SJSA1 (cell line): ENCODE measurements around the gene ZNF561. TPM values are rescaled to one million over a fixed set of nuclear protein-coding genes. Genes with fewer than 3 reads are reported as not detected.
"Not testable (repeated sequence)": the region's sequence is repeated elsewhere in the genome, so short reads cannot be mapped to it uniquely, and the experiment has no call there.

Experiments used
- DNase-seq, 2 experiments: peaks; one replicate each; pipeline ENCODE4 v3.0.0-alpha.2; 2015 to 2020; ENCODE audit warnings: low spot score in 2 of 2, low read depth in 1 of 2
- H3K27ac ChIP-seq: fragments of 250-450 bp; sonication (Bioruptor Pico); 2 replicates; pipeline ENCODE4 v1.5.1; 2020; ENCODE audit warnings: mild to moderate bottlenecking, moderate library complexity
- H3K27me3 ChIP-seq: fragments of 250-450 bp; sonication (Bioruptor Pico); replicated peaks from 2 replicates; pipeline ENCODE4 v1.5.1; 2020; ENCODE audit warnings: mild to moderate bottlenecking, moderate library complexity
- H3K36me3 ChIP-seq: fragments of 250-450 bp; sonication (Bioruptor Pico); 2 replicates; pipeline ENCODE4 v1.5.1; 2020; ENCODE audit warnings: mild to moderate bottlenecking
- H3K4me1 ChIP-seq: fragments of 250-450 bp; sonication (Bioruptor Pico); replicated peaks from 2 replicates; pipeline ENCODE4 v1.6.1; 2021; ENCODE audit warnings: mild to moderate bottlenecking
- H3K4me3 ChIP-seq: fragments of 250-450 bp; sonication (Bioruptor Pico); 2 replicates; pipeline ENCODE4 v1.5.1; 2020; ENCODE audit warnings: mild to moderate bottlenecking
- H3K9me3 ChIP-seq: fragments of 250-450 bp; sonication (Bioruptor Pico); replicated peaks from 2 replicates; pipeline ENCODE4 v1.5.1; 2020; ENCODE audit warnings: mild to moderate bottlenecking
- total RNA-seq: library from RNA; depleted of rRNA; stranded (reverse); fragments of >200 nt; shearing (Covaris generic); gene quantifications from 2 replicates; pipeline ENCODE4 v1.2.3, GENCODE V29; 2014; rRNA removed

The ZNF561 gene
- 9.8 and 14.5 TPM in 2 replicates for total RNA-seq

DNA sequence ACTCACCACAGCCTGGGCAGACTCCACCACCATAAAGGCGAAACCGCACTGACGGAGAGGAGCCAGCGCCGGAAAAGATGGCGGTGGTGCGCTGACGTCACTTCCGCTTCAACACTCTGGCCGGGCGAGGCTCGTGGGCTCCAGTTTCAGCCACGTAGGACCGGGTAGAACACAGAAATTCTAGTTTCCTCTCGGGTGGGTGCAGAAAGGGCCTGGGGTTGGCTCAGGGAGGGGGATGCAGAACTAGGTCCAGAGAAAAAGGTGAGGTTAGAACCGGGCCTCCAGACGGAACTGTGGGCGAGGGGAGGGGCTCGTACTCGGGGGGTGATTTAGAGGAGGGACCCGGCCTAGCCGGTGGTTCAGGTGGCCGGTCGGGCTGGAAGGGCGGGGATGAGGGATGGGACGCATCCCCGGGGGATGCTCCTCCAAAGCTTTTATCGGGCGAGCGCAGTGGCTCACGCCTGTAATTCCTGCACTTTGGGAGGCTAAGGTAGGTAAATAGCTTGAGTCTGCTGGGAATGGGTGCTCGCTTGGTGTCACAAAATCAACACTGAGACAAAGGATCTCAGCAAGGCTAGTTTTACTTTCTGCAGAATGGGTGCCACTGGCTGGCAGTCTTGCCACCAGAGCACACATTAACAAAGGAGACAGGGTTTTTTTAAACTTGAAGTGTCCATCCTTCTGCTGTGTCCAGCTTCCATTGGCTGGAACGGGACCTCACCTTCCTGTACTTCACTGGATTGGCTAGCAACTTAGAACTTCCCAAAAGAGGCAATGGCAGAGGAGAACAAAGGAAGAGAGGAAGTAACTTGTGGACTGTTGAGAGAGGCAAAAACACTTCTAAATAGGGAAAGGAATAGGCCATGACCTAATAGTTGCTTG is at the start of gene ZNF561:
Gene ZNF561 (minus strand): TSS at position 77 of the 882 bp plus-strand sequence. CDS start 1,776 bp downstream, outside the sequence.
- peak within 1 kb of the TSS; percentile 90 for H3K27ac ChIP-seq
- peak within 1 kb of the TSS; percentile 70 for H3K4me3 ChIP-seq
- 0 out of 2 replicates have a peak, but pooled peaks cover 3% of the 10 kb centered on the region for H3K9me3 ChIP-seq

DNA sequence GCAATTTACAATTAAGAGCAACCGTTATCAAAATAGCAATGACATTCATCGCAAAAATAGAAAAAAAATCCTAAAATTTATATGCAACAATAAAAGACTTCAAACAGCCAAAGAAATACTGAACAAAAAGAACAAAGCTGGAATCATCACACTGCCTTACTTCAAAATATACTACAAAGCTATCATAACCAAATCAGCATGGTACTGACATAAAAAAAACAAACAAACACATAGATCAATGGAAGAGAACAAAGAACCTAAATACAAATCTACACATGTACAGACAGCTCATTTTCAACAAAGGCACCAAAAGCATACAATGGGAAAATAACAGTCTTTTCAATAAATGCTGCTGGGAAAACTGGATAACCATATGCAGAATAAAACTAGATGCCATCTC is 47.5 kb upstream of the ZNF561 start:
- Histone ChIP-seq H3K4me1 (no peaks in the 10 kb centered on the region), H3K9me3 (peaks cover 7% of the 10 kb centered on the region), H3K36me3 (peaks cover 20% of the 10 kb centered on the region; the same call in 1 of the 2 replicates), H3K4me3 (no peak overlapping the region), H3K27ac (no peak overlapping the region), H3K27me3 (no peaks in the 10 kb centered on the region)
- DNase-seq = no peak

More for the DNA sequence above, at the start of gene ZNF561:
- H3K27me3 ChIP-seq = no peaks in the 10 kb centered on the region
- H3K4me1 ChIP-seq = peaks cover 12% of the 10 kb centered on the region
- peaks cover 37% of the 10 kb centered on the region for H3K36me3 ChIP-seq
- DNase-seq = peak; percentile 85 to 92

- H3K4me1 ChIP-seq = no peaks in the 10 kb centered on the region
- peaks cover 2% of the 10 kb centered on the region for H3K9me3 ChIP-seq
- no peak overlapping the region for H3K27ac ChIP-seq
- no peak for DNase-seq
- peaks cover 14% of the 10 kb centered on the region; the same call in 1 of the 2 replicates for H3K36me3 ChIP-seq
- no peaks in the 10 kb centered on the region for H3K27me3 ChIP-seq
- H3K4me3 ChIP-seq = no peak overlapping the region
These were observed 46.9 kb upstream of the ZNF561 start for GRCh38 chr19:9667898-9668297.

DNA sequence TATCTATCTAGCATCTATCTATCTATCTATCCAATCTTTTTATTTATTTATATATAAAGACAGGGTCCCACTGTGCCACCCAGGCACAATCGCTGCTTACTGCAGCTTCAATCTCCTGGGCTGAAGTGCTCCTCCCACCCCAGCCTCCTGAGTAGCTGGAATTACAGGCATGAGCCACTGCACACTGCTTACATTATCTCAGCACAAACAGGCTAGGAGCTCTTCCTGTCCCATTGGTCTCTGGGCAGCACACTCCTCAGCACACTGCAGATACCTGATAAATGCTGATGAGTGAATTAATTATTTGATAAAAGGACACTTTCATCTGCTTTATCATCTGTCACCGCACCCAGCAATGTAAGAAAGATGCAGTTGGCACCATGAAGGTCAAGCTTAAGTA is 37.7 kb upstream of the ZNF561 start:
- Histone ChIP-seq H3K4me1 (no peaks in the 10 kb centered on the region), H3K27ac (no peak overlapping the region), H3K9me3 (peaks cover 4% of the 10 kb centered on the region; the same call in 1 of the 2 replicates), H3K4me3 (no peak overlapping the region), H3K27me3 (no peaks in the 10 kb centered on the region), H3K36me3 (peaks cover 21% of the 10 kb centered on the region)
- DNase-seq = no peak

DNA sequence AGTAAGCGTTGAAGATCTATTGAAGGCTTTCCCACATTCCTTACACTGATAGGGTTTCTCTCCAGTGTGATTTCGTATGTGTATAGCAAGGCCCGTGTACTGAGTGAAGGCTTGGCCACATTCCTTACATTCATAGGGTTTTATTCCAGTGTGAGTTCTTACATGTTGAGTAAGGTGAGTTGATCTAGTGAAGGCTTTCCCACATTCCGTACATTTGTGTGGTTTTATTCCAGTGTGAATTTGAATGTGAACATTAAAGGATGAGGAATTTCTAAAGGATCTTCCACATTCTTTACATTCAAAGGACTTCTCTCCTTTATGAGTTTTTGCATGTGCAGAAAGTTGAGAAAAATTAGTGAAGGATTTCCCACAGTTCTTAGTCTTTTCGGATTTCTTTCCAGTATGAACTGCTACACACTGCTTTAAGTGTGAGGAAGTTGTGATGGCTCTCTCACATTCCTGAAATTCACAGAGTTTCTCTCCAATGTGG is 32.1 kb upstream of the ZNF561 start:
- not testable (repeated sequence) for H3K4me1 ChIP-seq, H3K4me3 ChIP-seq, H3K9me3 ChIP-seq, H3K27ac ChIP-seq, DNase-seq, H3K27me3 ChIP-seq
- peaks cover 53% of the 10 kb centered on the region for H3K36me3 ChIP-seq

DNA sequence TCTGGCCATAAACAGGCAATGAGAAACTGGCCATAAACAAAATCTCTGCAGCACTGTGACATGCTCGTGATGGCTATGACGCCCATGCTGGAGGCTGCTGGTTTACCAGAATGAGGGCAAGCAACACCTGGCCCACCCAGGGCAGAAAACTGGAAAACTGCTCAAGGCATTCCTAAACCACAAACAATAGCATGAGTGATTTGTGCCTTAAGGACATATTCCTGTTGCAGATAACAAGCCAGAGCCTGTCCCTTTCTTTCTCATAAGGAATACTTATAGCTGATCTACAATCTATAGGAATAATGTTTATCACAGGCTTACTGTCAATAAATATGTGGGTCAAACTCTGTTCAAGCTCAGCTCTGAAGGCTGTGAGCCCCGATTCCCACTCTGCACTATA is 30.4 kb upstream of the ZNF561 start:
- peaks cover 49% of the 10 kb centered on the region for H3K36me3 ChIP-seq
- H3K27me3 ChIP-seq, H3K27ac ChIP-seq, H3K4me1 ChIP-seq, DNase-seq, H3K4me3 ChIP-seq, H3K9me3 ChIP-seq: not testable (repeated sequence)

DNA sequence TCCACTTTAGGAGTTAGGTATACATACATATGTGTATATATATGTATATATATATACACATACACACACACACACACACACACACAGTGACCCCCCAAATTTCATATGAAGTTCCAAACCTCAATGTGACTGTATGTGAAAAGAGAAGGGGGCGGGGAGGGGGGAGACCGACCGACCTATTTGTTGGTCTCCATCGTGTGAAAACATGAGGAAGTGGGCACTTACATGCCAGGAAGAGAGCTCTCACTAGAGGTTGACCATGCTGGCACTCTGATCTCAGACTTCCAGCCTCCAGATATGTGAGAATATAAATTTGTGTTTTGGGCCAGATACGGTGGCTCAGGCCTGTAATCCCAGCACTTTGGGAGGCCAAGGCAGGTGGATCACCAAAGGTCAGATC is 29.3 kb upstream of the ZNF561 start:
- Histone ChIP-seq H3K27me3 (no peaks in the 10 kb centered on the region), H3K9me3 (no peaks in the 10 kb centered on the region), H3K36me3 (peaks cover 41% of the 10 kb centered on the region), H3K4me3 (no peak overlapping the region), H3K4me1 (no peaks in the 10 kb centered on the region), H3K27ac (no peak overlapping the region)
- no peak for DNase-seq

- peaks cover 9% of the 10 kb centered on the region for H3K36me3 ChIP-seq
- no peak overlapping the region for H3K4me3 ChIP-seq
- H3K9me3 ChIP-seq = no peaks in the 10 kb centered on the region
- no peak for DNase-seq
- no peaks in the 10 kb centered on the region for H3K27me3 ChIP-seq
- H3K4me1 ChIP-seq = no peaks in the 10 kb centered on the region
- no peak overlapping the region for H3K27ac ChIP-seq
These were observed 24.4 kb upstream of the ZNF561 start for GRCh38 chr19:9645472-9645871.

- no peak for DNase-seq
- H3K36me3 ChIP-seq = 0 out of 2 replicates have a peak, but pooled peaks cover 3% of the 10 kb centered on the region
- H3K4me3 ChIP-seq = no peak overlapping the region
- no peak overlapping the region for H3K27ac ChIP-seq
- H3K4me1 ChIP-seq = no peaks in the 10 kb centered on the region
- H3K27me3 ChIP-seq = no peaks in the 10 kb centered on the region
- no peaks in the 10 kb centered on the region for H3K9me3 ChIP-seq
These were observed 23.4 kb upstream of the ZNF561 start for GRCh38 chr19:9644472-9644871.

DNA sequence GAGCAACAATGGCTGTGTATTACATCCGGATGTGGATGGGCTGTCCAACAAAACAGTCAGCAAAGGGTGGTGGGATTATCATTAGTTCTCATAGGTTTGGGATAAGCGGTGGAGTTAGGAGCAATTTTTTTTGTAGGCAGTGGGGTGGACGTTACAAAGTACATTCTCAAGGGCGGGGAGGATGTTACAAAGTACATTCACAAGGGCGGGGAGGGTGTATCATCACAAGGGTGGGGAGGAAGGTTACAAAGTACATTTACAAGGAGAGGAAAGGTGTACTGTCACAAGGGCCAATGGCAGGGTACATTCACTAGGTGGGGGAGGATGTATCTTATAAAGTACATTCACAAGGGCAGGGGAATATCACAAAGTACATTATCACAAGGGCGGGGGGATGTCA is 20.8 kb upstream of the ZNF561 start:
- no peak for DNase-seq
- no peaks in the 10 kb centered on the region for H3K4me1 ChIP-seq
- no peak overlapping the region for H3K4me3 ChIP-seq
- no peaks in the 10 kb centered on the region for H3K9me3 ChIP-seq
- no peak overlapping the region for H3K27ac ChIP-seq
- 0 out of 2 replicates have a peak, but pooled peaks cover 3% of the 10 kb centered on the region for H3K36me3 ChIP-seq
- H3K27me3 ChIP-seq = no peaks in the 10 kb centered on the region

GRCh38 chr19:9640956-9641355 is 19.9 kb upstream of the ZNF561 start:
- no peak overlapping the region for H3K27ac ChIP-seq
- no peaks in the 10 kb centered on the region for H3K27me3 ChIP-seq

GRCh38 chr19:9636018-9636417 is 15.0 kb upstream of the ZNF561 start:
- no peak for DNase-seq
- Histone ChIP-seq H3K36me3 (no peaks in the 10 kb centered on the region), H3K4me3 (no peak overlapping the region), H3K4me1 (no peaks in the 10 kb centered on the region), H3K27me3 (no peaks in the 10 kb centered on the region), H3K9me3 (peaks cover 7% of the 10 kb centered on the region; the same call in 1 of the 2 replicates), H3K27ac (no peak overlapping the region)

More at GRCh38 chr19:9640956-9641355, 19.9 kb upstream of the ZNF561 start:
- H3K4me1 ChIP-seq = no peaks in the 10 kb centered on the region
- no peaks in the 10 kb centered on the region for H3K9me3 ChIP-seq
- no peak for DNase-seq
- H3K4me3 ChIP-seq = no peak overlapping the region
- H3K36me3 ChIP-seq = 0 out of 2 replicates have a peak, but pooled peaks cover 3% of the 10 kb centered on the region

GRCh38 chr19:9627856-9628255 is 6.8 kb upstream of the ZNF561 start:
- DNase-seq = no peak
- no peaks in the 10 kb centered on the region for H3K9me3 ChIP-seq
- no peak overlapping the region for H3K4me3 ChIP-seq
- no peak overlapping the region for H3K27ac ChIP-seq
- H3K27me3 ChIP-seq = no peaks in the 10 kb centered on the region
- no peaks in the 10 kb centered on the region for H3K36me3 ChIP-seq
- no peaks in the 10 kb centered on the region for H3K4me1 ChIP-seq

DNA sequence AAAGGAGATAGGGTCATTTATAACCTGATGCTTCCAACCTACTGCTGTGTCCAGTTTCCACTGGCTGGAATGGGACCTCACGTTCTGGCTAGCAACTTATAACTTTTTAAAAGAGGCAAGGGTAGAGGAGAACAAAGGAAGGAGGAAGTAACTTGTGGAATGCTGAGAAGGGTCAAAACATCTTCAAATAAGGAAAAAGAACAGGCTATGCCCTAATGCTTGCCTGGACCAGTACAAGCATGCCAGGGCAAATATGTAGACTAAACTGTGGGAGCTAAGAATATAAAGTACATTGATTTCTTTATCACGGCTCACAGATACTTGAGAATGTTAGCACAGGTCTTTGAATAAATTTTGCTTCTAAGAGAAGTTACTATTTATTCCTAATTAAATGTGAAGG is 1.5 kb upstream of the ZNF561 start:
- DNase-seq = no peak
- H3K36me3 ChIP-seq = peaks cover 28% of the 10 kb centered on the region
- H3K4me3 ChIP-seq = no peak overlapping the region
- H3K27me3 ChIP-seq = no peaks in the 10 kb centered on the region
- 0 out of 2 replicates have a peak, but pooled peaks cover 3% of the 10 kb centered on the region for H3K9me3 ChIP-seq
- H3K4me1 ChIP-seq = peaks cover 12% of the 10 kb centered on the region
- no peak overlapping the region for H3K27ac ChIP-seq
